H1 (cell line): Measurements from ENCODE around the gene MORC4. TPM values are rescaled to one million over a fixed set of nuclear protein-coding genes. Genes with fewer than 3 reads are reported as not detected.

Source experiments
- CTCF ChIA-PET: fragments of 300-600 bp; sonication (Branson Sonifier 250); formaldehyde crosslinking; loops from one replicate; lab custom pipeline; 2021; ENCODE audit not compliant: partially characterized antibody; lab: Charles Lee
- POLR2A ChIA-PET: fragments of 300-600 bp; sonication (Branson Sonifier 250); formaldehyde crosslinking; loops from one replicate; lab custom pipeline; 2021; ENCODE audit warnings: inconsistent platforms; ENCODE audit not compliant: partially characterized antibody; lab: Charles Lee
- DNase-seq, 2 experiments: peaks; one replicate each; pipeline versions ENCODE4 v3.0.0 to v3.0.0-alpha.2; 2010 to 2022; ENCODE audit warnings: low spot score in 2 of 2, low read depth in 1 of 2, mixed read lengths in 1 of 2
- FAIRE-seq: peaks from 2 replicates; lab custom pipeline; 2011; peaks lifted over from hg19 to GRCh38; lab: Jason Lieb, UNC
- H2AFZ ChIP-seq: 2 replicates; pipeline ENCODE4 v1.8.1; 2012; ENCODE audit warnings: low read length, inconsistent platforms
- H2AK5ac ChIP-seq: 2 replicates; pipeline ENCODE4 v1.6.1; 2013; ENCODE audit warnings: low read depth, low read length
- H2BK120ac ChIP-seq: replicated peaks from 2 replicates; pipeline ENCODE3; 2013; ENCODE audit warnings: low read depth, low read length, inconsistent platforms
- H2BK12ac ChIP-seq: 2 replicates; pipeline ENCODE4 v1.6.1; 2013; ENCODE audit warnings: low read depth, low read length
- H2BK15ac ChIP-seq: 2 replicates; pipeline ENCODE4 v1.6.1; 2013; ENCODE audit warnings: low read length
- H2BK20ac ChIP-seq: 2 replicates; pipeline ENCODE4 v1.6.1; 2013; ENCODE audit warnings: low read length
- H2BK5ac ChIP-seq: 2 replicates; pipeline ENCODE4 v1.6.1; 2013; ENCODE audit warnings: low read depth, low read length
- H3K14ac ChIP-seq: 2 replicates; pipeline ENCODE4 v1.6.1; 2013; ENCODE audit warnings: inconsistent platforms; ENCODE audit not compliant: insufficient read length
- H3K18ac ChIP-seq: 2 replicates; pipeline ENCODE4 v1.6.1; 2013; ENCODE audit warnings: low read length; ENCODE audit errors: extremely low read depth
- H3K23ac ChIP-seq: 2 replicates; pipeline ENCODE4 v1.6.1; 2013; ENCODE audit warnings: inconsistent platforms; ENCODE audit not compliant: insufficient read length
- H3K23me2 ChIP-seq: 2 replicates; pipeline ENCODE4 v1.6.1; 2013; ENCODE audit warnings: low read depth, low read length
- H3K27ac ChIP-seq: 2 replicates; pipeline ENCODE4 v1.6.1; 2011; ENCODE audit warnings: low read depth, low read length, inconsistent platforms
- H3K27me3 ChIP-seq, 4 experiments: replicated peaks in 1 of 4; 1 replicate in 1 of 4; 2 replicates in 3 of 4; pipeline versions ENCODE4 v1.6.1 to v1.8.1; 2011 to 2013; ENCODE audit warnings: low read length in 3 of 4, mild to moderate bottlenecking in 3 of 4, inconsistent platforms in 2 of 4, mixed read lengths in 2 of 4, moderate library complexity in 1 of 4; ENCODE audit not compliant: control insufficient read depth in 3 of 4, insufficient read depth in 3 of 4; ENCODE audit errors: extremely low read depth in 1 of 4
- H3K36me3 ChIP-seq, 4 experiments: 2 replicates each; pipeline versions ENCODE4 v1.6.1 to v1.8.1; 2011 to 2013; ENCODE audit warnings: mild to moderate bottlenecking in 4 of 4, low read length in 3 of 4, moderate library complexity in 2 of 4, control low read depth in 1 of 4, inconsistent platforms in 1 of 4; ENCODE audit not compliant: insufficient read depth in 4 of 4, control insufficient read depth in 2 of 4
- H3K4ac ChIP-seq: replicated peaks from 2 replicates; pipeline ENCODE3; 2013; ENCODE audit warnings: low read length, low read depth, mixed read lengths, inconsistent platforms; ENCODE audit not compliant: insufficient read length
- H3K4me1 ChIP-seq, 4 experiments: replicated peaks in 1 of 4; 1 replicate in 1 of 4; 2 replicates in 3 of 4; pipeline versions ENCODE4 v1.6.1 to v1.8.1; 2011 to 2013; ENCODE audit warnings: low read length in 3 of 4, inconsistent platforms in 2 of 4, mixed read lengths in 1 of 4; ENCODE audit not compliant: insufficient read depth in 4 of 4, control insufficient read depth in 3 of 4
- H3K4me2 ChIP-seq, 2 experiments: 2 replicates each; pipeline versions ENCODE4 v1.6.1 to v1.8.1; 2011 to 2013; ENCODE audit warnings: low read depth in 2 of 2, low read length in 2 of 2, control low read depth in 1 of 2, inconsistent platforms in 1 of 2, mild to moderate bottlenecking in 1 of 2; ENCODE audit not compliant: insufficient read depth in 1 of 2
- H3K4me3 ChIP-seq, 4 experiments: fragments of 200-600, 300-600 bp in 1 of 4; sonication (generic), shearing (Covaris generic), sonication (Bioruptor Twin) in 1 of 4; 2 replicates each; pipeline versions ENCODE4 v1.5.1 to v1.8.1; 2011 to 2016; ENCODE audit warnings: low read length in 4 of 4, low read depth in 3 of 4, control low read depth in 2 of 4, inconsistent platforms in 2 of 4, mild to moderate bottlenecking in 2 of 4, mixed read lengths in 1 of 4, moderate library complexity in 1 of 4; ENCODE audit not compliant: insufficient read depth in 2 of 4; ENCODE audit errors: extremely low read depth in 1 of 4
- H3K56ac ChIP-seq: replicated peaks from 2 replicates; pipeline ENCODE3; 2013; ENCODE audit warnings: low read depth, mild to moderate bottlenecking, mixed read lengths, low read length, inconsistent platforms; ENCODE audit not compliant: insufficient read length
- H3K79me1 ChIP-seq: 2 replicates; pipeline ENCODE4 v1.6.1; 2013; ENCODE audit warnings: low read depth, low read length, control low read depth
- H3K79me2 ChIP-seq, 2 experiments: 2 replicates each; pipeline versions ENCODE4 v1.6.1 to v1.8.1; 2012 to 2013; ENCODE audit warnings: low read length in 2 of 2, mild to moderate bottlenecking in 2 of 2, inconsistent platforms in 1 of 2; ENCODE audit not compliant: insufficient read depth in 2 of 2, control insufficient read depth in 1 of 2
- H3K9ac ChIP-seq, 4 experiments: replicated peaks in 1 of 4; 1 replicate in 1 of 4; 2 replicates in 3 of 4; pipeline versions ENCODE4 v1.6.1 to v1.8.1; 2011 to 2013; ENCODE audit warnings: low read depth in 3 of 4, low read length in 3 of 4, control low read depth in 2 of 4, mild to moderate bottlenecking in 2 of 4, moderate library complexity in 2 of 4, inconsistent platforms in 1 of 4; ENCODE audit errors: extremely low read depth in 1 of 4
- H3K9me3 ChIP-seq, 2 experiments: 2 replicates each; pipeline versions ENCODE4 v1.6.1 to v1.8.1; 2012 to 2013; ENCODE audit warnings: mild to moderate bottlenecking in 2 of 2, moderate library complexity in 2 of 2, control low read depth in 1 of 2, inconsistent platforms in 1 of 2, low read depth in 1 of 2, low read length in 1 of 2, mixed read lengths in 1 of 2; ENCODE audit not compliant: insufficient read depth in 2 of 2
- H4K20me1 ChIP-seq, 2 experiments: replicated peaks in 1 of 2; 2 replicates each; pipeline versions ENCODE3 to v1.8.1; 2011 to 2013; ENCODE audit warnings: inconsistent platforms in 2 of 2, low read length in 2 of 2, mild to moderate bottlenecking in 1 of 2; ENCODE audit not compliant: insufficient read depth in 2 of 2, control insufficient read depth in 1 of 2
- H4K5ac ChIP-seq: 2 replicates; pipeline ENCODE4 v1.6.1; 2013; ENCODE audit warnings: low read length, low read depth, mixed read lengths, inconsistent platforms; ENCODE audit not compliant: insufficient read length
- H4K8ac ChIP-seq: 2 replicates; pipeline ENCODE4 v1.8.0; 2013; ENCODE audit warnings: mild to moderate bottlenecking, moderate library complexity, low read length, inconsistent platforms; ENCODE audit not compliant: insufficient read depth; ENCODE audit errors: extremely low read depth
- H4K91ac ChIP-seq: replicated peaks from 2 replicates; pipeline ENCODE3; 2013; ENCODE audit warnings: low read length, mixed read lengths, inconsistent platforms; ENCODE audit not compliant: insufficient read length
- ASH2L ChIP-seq: fragments of 200-600, 300-600 bp; sonication (generic); IDR thresholded peaks from one replicate; pipeline ENCODE4 v1.7.1; 2017; ENCODE audit warnings: low read length
- ATF2 ChIP-seq: IDR thresholded peaks from 2 replicates; pipeline ENCODE4 v1.6.1; 2012; ENCODE audit warnings: low read length, inconsistent platforms
- RFX5 ChIP-seq: IDR thresholded peaks from 2 replicates; pipeline ENCODE4 v1.6.1; 2011; ENCODE audit warnings: low read depth, low read length, improper control_type of control experiment, borderline replicate concordance
- WGBS, 2 experiments: shearing (Covaris generic) in 1 of 2; methylation state at CpG; one replicate each; pipeline versions ENCODE4 v1.1.6 to v1.1.7; 2013 to 2015; ENCODE audit warnings: low lambda C conversion rate in 2 of 2, mixed read lengths in 2 of 2, inconsistent platforms in 1 of 2, low coverage in 1 of 2, missing lambda C conversion rate in 1 of 2; ENCODE audit not compliant: insufficient replicate concordance in 2 of 2, insufficient coverage in 1 of 2, insufficient read length in 1 of 2; ENCODE audit errors: extremely low coverage in 1 of 2, missing lambda C conversion rate in 1 of 2; 5-methylcytosine and 5-hydroxymethylcytosine counted together
- polyA plus RNA-seq, 7 experiments: library from polyadenylated mRNA; depleted of rRNA in 3 of 7; stranded (reverse) in 5 of 7; unstranded in 2 of 7; fragments of >200 nt in 5 of 7; fragments of 200-250 nt in 2 of 7; gene quantifications; 1 replicate in 5 of 7; 2 replicates in 1 of 7; 4 replicates in 1 of 7; pipeline versions ENCODE4 v1.2.1 to v1.2.3, GENCODE V29; 2011 to 2013; ENCODE audit warnings: missing spikeins in 2 of 7, mixed read lengths in 2 of 7
- total RNA-seq: library from RNA; stranded (reverse); fragmentation: NEBNext Ultra II Directional; extraction: Animal tissue kit (Norgen Biotek cat#: 25700); gene quantifications from 2 replicates; pipeline ENCODE4 v1.2.1, GENCODE V29; 2021

The MORC4 gene
- total and polyA plus RNA-seq, 2 of the 8 experiments (the other 6 are each of a cell fraction or from before 2014, with no cell fraction given) = 1.4 to 2.5 TPM

GRCh38 chrX:106899841-106900240 lies 100.2 kb downstream of the MORC4 start:
- Histone ChIP-seq H4K8ac (no peak overlapping the region), H3K23me2 (no peaks in the 10 kb centered on the region), H2BK12ac (no peak overlapping the region), H3K79me2 (no peaks in the 10 kb centered on the region), H2AFZ (no peak overlapping the region), H3K14ac (no peak overlapping the region), H3K18ac (no peak overlapping the region), H3K4me1 (no peaks in the 10 kb centered on the region; a peak in 1 of 7 replicates), H4K5ac (no peak overlapping the region), H3K4me3 (no peak overlapping the region), H2BK20ac (no peak overlapping the region), H3K27ac (no peak overlapping the region), H3K4me2 (no peak overlapping the region), H3K23ac (no peak overlapping the region), H3K27me3 (no peaks in the 10 kb centered on the region), H3K9me3 (no peaks in the 10 kb centered on the region), H2BK5ac (no peak overlapping the region), H2BK120ac (no peak overlapping the region), H3K36me3 (no peaks in the 10 kb centered on the region), H3K56ac (no peak overlapping the region), H4K91ac (no peak overlapping the region), H3K9ac (no peak overlapping the region), H3K4ac (no peak overlapping the region), H4K20me1 (no peaks in the 10 kb centered on the region), H2BK15ac (no peak overlapping the region), H2AK5ac (no peak overlapping the region), H3K79me1 (no peaks in the 10 kb centered on the region)
- no peak for DNase-seq
- no peak for TF ChIP-seq ATF2
- no peak for TF ChIP-seq ASH2L
- TF ChIP-seq RFX5 = no peak
- POLR2A ChIA-PET = no interaction called here
- CTCF ChIA-PET = interaction anchor here (0.6 to 5.6 kb wide), 7 partner anchors 17 to 482 kb away, joined by 3 to 50 read pairs (median 7); no protein-coding TSS in a partner anchor
- WGBS, 2 experiments = no CpG with 5 or more reads among the region's 1 CpG
- no peak for FAIRE-seq
